ENCODE data around the gene MYOF. TPM values are rescaled to one million over a fixed set of nuclear protein-coding genes. Genes with fewer than 3 reads are reported as not detected.

The MYOF gene
- total and polyA plus RNA-seq, 9 of the 15 experiments (the other 6 are each of a cell fraction or from before 2014, with no cell fraction given) = 0.06 to 0.27 TPM; not detected in 7

DNA sequence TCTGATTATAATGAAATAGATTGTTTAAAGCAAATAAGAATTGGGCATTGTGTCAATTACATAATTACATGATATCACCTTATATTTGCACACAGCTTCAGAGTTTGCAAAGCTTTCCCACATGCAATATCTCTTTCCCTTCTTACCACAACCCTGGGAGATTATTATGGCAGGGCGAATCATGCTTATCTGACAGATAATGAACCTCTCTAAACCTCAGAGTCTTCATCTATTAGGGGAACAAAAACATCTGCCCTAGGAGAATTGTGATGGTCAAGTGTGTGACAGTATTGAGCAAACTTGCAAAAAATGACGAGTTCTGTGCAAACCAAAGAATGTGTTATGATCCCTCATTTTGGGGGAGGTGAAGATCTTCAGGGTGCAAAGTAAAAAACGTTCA, 90.0 kb downstream of the MYOF start (continued):
- TF ChIP-seq, protein P1, sequence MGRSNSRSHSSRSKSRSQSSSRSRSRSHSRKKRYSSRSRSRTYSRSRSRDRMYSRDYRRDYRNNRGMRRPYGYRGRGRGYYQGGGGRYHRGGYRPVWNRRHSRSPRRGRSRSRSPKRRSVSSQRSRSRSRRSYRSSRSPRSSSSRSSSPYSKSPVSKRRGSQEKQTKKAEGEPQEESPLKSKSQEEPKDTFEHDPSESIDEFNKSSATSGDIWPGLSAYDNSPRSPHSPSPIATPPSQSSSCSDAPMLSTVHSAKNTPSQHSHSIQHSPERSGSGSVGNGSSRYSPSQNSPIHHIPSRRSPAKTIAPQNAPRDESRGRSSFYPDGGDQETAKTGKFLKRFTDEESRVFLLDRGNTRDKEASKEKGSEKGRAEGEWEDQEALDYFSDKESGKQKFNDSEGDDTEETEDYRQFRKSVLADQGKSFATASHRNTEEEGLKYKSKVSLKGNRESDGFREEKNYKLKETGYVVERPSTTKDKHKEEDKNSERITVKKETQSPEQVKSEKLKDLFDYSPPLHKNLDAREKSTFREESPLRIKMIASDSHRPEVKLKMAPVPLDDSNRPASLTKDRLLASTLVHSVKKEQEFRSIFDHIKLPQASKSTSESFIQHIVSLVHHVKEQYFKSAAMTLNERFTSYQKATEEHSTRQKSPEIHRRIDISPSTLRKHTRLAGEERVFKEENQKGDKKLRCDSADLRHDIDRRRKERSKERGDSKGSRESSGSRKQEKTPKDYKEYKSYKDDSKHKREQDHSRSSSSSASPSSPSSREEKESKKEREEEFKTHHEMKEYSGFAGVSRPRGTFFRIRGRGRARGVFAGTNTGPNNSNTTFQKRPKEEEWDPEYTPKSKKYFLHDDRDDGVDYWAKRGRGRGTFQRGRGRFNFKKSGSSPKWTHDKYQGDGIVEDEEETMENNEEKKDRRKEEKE (IDR thresholded peaks at IDR 0.05; ENCODE audit: borderline replicate concordance in 1 of 2, control insufficient read depth in 1 of 2, low read depth in 2 of 2, low read length in 1 of 2) = no peak
- TF ChIP-seq HSF4 (CRISPR knock-in tag; IDR thresholded peaks at IDR 0.05; ENCODE audit: borderline replicate concordance) = no peak
- no peak for TF ChIP-seq TGIF2 (CRISPR knock-in tag; IDR thresholded peaks at IDR 0.05)
- no peak for TF ChIP-seq NFYB (IDR thresholded peaks at IDR 0.05; ENCODE audit: extremely low read depth, insufficient read length)
- no peak for TF ChIP-seq BRF1 (IDR thresholded peaks at IDR 0.05; ENCODE audit: borderline replicate concordance, extremely low read depth, insufficient read length)
- no peak for TF ChIP-seq ELF4 (CRISPR knock-in tag; IDR thresholded peaks at IDR 0.05)
- TF ChIP-seq ZNF217 (CRISPR knock-in tag; IDR thresholded peaks at IDR 0.05) = no peak
- TF ChIP-seq ZC3H4 (CRISPR knock-in tag; IDR thresholded peaks at IDR 0.05; ENCODE audit: borderline replicate concordance) = no peak
- TF ChIP-seq, protein P2, sequence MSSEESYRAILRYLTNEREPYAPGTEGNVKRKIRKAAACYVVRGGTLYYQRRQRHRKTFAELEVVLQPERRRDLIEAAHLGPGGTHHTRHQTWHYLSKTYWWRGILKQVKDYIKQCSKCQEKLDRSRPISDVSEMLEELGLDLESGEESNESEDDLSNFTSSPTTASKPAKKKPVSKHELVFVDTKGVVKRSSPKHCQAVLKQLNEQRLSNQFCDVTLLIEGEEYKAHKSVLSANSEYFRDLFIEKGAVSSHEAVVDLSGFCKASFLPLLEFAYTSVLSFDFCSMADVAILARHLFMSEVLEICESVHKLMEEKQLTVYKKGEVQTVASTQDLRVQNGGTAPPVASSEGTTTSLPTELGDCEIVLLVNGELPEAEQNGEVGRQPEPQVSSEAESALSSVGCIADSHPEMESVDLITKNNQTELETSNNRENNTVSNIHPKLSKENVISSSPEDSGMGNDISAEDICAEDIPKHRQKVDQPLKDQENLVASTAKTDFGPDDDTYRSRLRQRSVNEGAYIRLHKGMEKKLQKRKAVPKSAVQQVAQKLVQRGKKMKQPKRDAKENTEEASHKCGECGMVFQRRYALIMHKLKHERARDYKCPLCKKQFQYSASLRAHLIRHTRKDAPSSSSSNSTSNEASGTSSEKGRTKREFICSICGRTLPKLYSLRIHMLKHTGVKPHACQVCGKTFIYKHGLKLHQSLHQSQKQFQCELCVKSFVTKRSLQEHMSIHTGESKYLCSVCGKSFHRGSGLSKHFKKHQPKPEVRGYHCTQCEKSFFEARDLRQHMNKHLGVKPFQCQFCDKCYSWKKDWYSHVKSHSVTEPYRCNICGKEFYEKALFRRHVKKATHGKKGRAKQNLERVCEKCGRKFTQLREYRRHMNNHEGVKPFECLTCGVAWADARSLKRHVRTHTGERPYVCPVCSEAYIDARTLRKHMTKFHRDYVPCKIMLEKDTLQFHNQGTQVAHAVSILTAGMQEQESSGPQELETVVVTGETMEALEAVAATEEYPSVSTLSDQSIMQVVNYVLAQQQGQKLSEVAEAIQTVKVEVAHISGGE (CRISPR knock-in tag; IDR thresholded peaks at IDR 0.05) = no peak
- no peak for TF ChIP-seq SMAD1 (IDR thresholded peaks at IDR 0.05; ENCODE audit: low read depth, low read length, partially characterized antibody)
- no peak for TF ChIP-seq MECOM (CRISPR knock-in tag; IDR thresholded peaks at IDR 0.05)
- no peak for TF ChIP-seq CBX5 (IDR thresholded peaks at IDR 0.05; ENCODE audit: borderline replicate concordance, low read depth)

Data from K562 (cell line).